Colonic mucosa (tissue), 4 donors: ENCODE data around the gene NTRK2. TPM values are rescaled to one million over a fixed set of nuclear protein-coding genes. Genes with fewer than 3 reads are reported as not detected.

Experiments used
- DNase-seq: peaks from one replicate; pipeline ENCODE4 v3.0.0-alpha.2; 2020
- H3K27ac ChIP-seq: fragments of 200-600 bp; one replicate; pipeline ENCODE4 v1.8.0; 2021
- H3K27me3 ChIP-seq: fragments of 200-600 bp; one replicate; pipeline ENCODE4 v1.8.0; 2021
- H3K36me3 ChIP-seq: fragments of 200-600 bp; one replicate; pipeline ENCODE4 v1.8.0; 2021
- H3K4me1 ChIP-seq: fragments of 200-600 bp; one replicate; pipeline ENCODE4 v1.8.0; 2021; ENCODE audit warnings: mild to moderate bottlenecking
- H3K4me3 ChIP-seq: fragments of 200-600 bp; one replicate; pipeline ENCODE4 v1.8.0; 2021
- H3K9ac ChIP-seq, 2 donors: one replicate each; pipeline ENCODE4 v1.7.0; 2013; ENCODE audit warnings: control low read depth in 2 of 2, low read depth in 2 of 2, low read length in 2 of 2
- H3K9me3 ChIP-seq: fragments of 200-600 bp; one replicate; pipeline ENCODE4 v1.8.0; 2021
- intact Hi-C: fragments of 100-400 bp; cut with DNase I; formaldehyde crosslinking; loops from one replicate; pipeline ENCODE4 v1.14.1; 2022
- total RNA-seq, 2 donors: library from RNA; stranded (reverse); fragmentation: NEBNext Ultra II Directional in 1 of 2; extraction: Animal tissue kit (Norgen Biotek cat#: 25700) in 1 of 2; gene quantifications; one replicate each; pipeline ENCODE4 v1.2.1, GENCODE V29; 2021
- TF ChIP-seq, protein P1 (sequence below): fragments of 200-600 bp; IDR thresholded peaks from one replicate; pipeline ENCODE4 v1.8.0; 2022; ENCODE audit warnings: antibody characterized with exemption, mild to moderate bottlenecking
- donor health status: healthy.
- donor health status: DM: no; HTN: no; CAD: no.
- donor health status: DM: no; HTN: no; CAD: no.

Gene NTRK2
- total RNA-seq, 2 donors from 2014 or later, result 0.52 to 2.3 TPM

DNA sequence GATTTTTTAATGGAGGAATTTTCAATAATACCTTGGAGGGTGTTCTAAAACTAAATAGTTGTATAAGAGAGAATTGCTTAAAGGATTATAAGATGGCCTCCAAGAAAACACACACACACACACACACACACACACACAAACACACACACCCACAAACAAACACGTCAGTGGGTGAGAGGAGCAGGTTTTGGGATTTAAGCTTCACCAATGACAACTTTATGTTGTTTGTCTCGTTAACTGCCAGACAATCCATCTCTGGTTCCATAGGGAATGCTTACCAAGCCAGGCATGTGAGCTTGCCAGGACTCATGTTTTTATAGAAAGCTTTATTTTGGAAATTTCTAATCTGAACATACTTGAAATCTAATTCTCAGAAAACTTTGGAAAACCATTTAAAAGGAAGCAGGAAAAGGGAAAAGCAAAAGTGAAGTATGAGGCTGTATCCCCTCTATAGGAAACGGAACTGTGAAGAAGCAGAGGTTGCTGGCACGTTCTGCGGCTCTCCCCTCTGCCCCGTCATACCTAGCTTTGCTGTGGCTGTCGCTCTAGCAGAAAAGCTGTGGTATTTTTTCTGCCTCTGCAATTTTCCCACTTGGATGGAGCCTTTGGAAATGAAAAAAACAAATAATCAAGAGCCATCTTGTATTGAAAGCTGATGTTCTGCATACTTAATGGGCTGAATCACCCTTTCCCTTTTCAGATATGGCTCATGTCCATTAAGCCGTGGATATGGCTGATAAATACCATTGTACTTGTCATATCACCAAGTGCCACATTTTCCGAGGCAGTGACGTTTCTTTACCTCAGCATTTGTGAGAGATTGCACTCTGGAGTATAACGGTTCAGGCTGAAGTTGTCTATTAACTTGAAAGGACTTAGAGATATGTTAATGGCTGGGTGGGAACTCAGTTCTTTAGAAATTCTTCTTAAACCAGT lies 112.7 kb downstream of the NTRK2 start:
- no peak for DNase-seq
- intact Hi-C loops, result no loop called here
- TF ChIP-seq, protein P1, sequence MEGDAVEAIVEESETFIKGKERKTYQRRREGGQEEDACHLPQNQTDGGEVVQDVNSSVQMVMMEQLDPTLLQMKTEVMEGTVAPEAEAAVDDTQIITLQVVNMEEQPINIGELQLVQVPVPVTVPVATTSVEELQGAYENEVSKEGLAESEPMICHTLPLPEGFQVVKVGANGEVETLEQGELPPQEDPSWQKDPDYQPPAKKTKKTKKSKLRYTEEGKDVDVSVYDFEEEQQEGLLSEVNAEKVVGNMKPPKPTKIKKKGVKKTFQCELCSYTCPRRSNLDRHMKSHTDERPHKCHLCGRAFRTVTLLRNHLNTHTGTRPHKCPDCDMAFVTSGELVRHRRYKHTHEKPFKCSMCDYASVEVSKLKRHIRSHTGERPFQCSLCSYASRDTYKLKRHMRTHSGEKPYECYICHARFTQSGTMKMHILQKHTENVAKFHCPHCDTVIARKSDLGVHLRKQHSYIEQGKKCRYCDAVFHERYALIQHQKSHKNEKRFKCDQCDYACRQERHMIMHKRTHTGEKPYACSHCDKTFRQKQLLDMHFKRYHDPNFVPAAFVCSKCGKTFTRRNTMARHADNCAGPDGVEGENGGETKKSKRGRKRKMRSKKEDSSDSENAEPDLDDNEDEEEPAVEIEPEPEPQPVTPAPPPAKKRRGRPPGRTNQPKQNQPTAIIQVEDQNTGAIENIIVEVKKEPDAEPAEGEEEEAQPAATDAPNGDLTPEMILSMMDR, result no peak
- H3K4me1 ChIP-seq, result no peaks in the 10 kb centered on the region
- H3K9ac ChIP-seq, result no peak overlapping the region
- H3K4me3 ChIP-seq, result no peak overlapping the region
- no peaks in the 10 kb centered on the region for H3K27me3 ChIP-seq
- no peaks in the 10 kb centered on the region for H3K36me3 ChIP-seq
- no peak overlapping the region for H3K27ac ChIP-seq
- no peaks in the 10 kb centered on the region for H3K9me3 ChIP-seq

DNA sequence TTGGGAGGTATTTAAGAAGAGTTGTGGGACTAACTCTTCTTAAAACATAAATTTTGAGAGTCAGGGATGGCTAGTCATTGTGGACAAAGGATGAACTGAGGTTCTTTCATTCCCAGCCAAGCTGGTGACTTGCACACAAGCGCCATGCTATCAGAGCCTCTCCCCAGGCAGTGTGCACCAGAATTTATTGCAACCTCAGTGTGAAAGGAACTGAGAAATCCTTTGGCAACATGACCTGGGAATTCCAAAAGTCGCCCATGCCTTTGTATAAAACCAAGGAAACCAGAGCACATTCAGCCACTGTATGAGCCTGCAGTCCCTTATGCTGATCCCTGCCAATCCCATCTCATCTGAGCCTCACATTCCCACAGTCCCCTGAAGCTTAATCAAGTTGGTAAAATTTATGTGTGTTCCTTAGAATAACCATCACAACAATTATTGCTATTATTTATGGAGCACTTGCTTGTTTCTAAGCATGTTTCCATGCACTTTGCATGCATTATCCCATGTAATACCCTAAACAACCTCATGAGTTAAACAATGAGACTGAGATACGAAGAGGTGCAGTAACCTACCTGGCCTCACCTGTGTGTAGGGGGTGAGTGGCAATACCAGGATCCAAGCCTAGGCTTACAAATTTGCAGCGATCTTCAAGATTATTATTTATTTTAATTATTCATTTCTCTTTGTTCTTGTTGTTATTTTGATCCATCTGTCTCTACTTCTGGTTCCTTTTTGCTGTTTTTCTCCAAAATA lies 116.4 kb downstream of the NTRK2 start:
- Histone ChIP-seq H3K36me3 (no peaks in the 10 kb centered on the region), H3K9me3 (no peaks in the 10 kb centered on the region), H3K4me1 (no peaks in the 10 kb centered on the region), H3K4me3 (no peak overlapping the region), H3K27ac (no peak overlapping the region), H3K9ac (no peak overlapping the region), H3K27me3 (no peaks in the 10 kb centered on the region)
- TF ChIP-seq, protein P1, result no peak
- no peak for DNase-seq
- intact Hi-C loops, result no loop called here

DNA sequence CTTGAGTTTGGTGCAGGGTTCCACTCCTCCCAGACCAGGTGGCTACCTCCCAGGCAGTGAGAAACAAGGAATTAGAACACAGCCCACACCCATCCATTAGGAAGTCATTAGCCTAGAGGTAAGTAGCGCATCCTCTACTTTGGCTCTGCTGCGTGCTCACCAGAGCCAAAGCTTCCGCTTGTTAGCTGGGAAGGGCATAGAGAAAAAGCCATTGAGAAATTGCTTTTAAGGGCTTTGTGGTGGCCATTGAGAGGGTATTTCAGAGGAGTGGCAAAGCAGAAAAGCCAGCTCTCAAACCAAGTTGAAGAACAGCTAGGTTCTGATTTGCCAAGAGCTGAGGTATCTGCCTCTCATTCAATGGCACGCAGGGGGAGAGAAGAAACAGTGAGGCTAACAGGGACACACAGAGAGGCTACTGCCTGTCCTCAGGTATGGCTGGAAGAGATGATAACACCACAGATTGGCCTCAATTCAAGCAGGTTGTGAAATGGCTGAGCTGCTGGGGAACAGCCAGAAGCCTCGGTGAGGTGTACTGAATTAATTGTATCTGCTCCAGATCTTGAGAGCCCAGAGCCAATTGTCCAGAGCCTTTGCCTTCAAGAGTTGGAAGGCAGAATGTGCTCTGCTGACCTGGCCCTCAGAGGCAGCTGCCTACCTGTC lies 119.4 kb downstream of the NTRK2 start:
- TF ChIP-seq, protein P1, result no peak
- Histone ChIP-seq H3K9me3 (no peaks in the 10 kb centered on the region), H3K4me3 (no peak overlapping the region), H3K27me3 (no peaks in the 10 kb centered on the region), H3K9ac (no peak overlapping the region), H3K4me1 (no peaks in the 10 kb centered on the region), H3K36me3 (no peaks in the 10 kb centered on the region), H3K27ac (no peak overlapping the region)
- intact Hi-C loops, result no loop called here
- DNase-seq, result no peak

DNA sequence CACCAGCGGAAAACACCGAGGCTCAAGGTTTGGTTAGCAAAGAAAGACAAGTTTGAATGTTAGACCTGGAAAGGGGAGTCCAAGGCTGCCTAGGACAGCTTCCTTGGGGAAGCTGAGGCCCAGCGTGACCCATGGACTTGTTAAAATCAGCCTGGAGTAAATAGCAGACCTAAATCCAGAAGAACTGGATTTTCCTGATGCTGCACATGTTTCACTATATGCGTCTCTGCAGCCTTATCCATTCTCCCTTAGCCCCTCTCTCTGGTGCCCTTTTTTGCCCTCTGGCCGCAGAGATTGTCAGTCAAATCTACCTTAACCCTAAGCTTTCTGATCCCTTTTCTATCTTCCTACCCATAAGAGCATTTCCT lies 119.9 kb downstream of the NTRK2 start:
- Histone ChIP-seq H3K4me3 (no peak overlapping the region), H3K9ac (no peak overlapping the region), H3K36me3 (no peaks in the 10 kb centered on the region), H3K27me3 (no peaks in the 10 kb centered on the region), H3K9me3 (no peaks in the 10 kb centered on the region), H3K4me1 (no peaks in the 10 kb centered on the region), H3K27ac (no peak overlapping the region)
- intact Hi-C loops, result no loop called here
- TF ChIP-seq, protein P1, result no peak
- DNase-seq, result no peak

DNA sequence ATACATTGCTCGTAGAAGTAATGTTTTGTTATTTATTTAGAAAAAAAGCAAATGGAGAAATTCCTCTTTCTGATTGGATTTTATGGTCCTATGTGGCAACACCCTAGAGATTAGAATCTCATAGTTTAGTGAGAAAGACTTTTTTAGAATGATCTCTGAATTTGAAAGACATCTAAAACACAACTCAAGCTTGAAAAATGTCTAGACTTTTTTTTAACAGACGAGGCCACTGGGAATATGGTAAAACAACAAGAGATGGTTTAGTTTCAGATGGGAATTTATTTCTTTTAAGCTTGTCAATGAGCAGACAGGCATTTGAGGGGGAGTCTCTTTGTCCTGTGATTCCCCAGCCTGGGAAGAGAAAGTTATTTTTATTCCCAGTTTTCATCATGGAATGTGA lies 122.1 kb downstream of the NTRK2 start:
- DNase-seq, result no peak
- H3K27me3 ChIP-seq, result no peaks in the 10 kb centered on the region
- TF ChIP-seq, protein P1, result no peak
- H3K27ac ChIP-seq, result no peak overlapping the region
- H3K4me1 ChIP-seq, result no peaks in the 10 kb centered on the region
- H3K36me3 ChIP-seq, result no peaks in the 10 kb centered on the region
- no peak overlapping the region for H3K4me3 ChIP-seq
- intact Hi-C loops, result no loop called here
- H3K9ac ChIP-seq, result no peak overlapping the region
- H3K9me3 ChIP-seq, result no peaks in the 10 kb centered on the region
